Keratinocyte (primary cell): ENCODE measurements around the gene WNT8A.

Source experiments
- CTCF ChIP-seq, 3 experiments: IDR thresholded peaks in 1 of 3; conservative IDR thresholded peaks in 1 of 3; optimal IDR thresholded peaks in 1 of 3; 2 replicates in 2 of 3; 3 replicates in 1 of 3; pipeline versions ENCODE3 to v1.5.1; 2011; ENCODE audit warnings: low read length in 3 of 3, mild to moderate bottlenecking in 3 of 3, moderate library complexity in 2 of 3, control low read depth in 1 of 3, inconsistent platforms in 1 of 3; ENCODE audit not compliant: insufficient read depth in 2 of 3; ENCODE audit errors: extremely low read depth in 1 of 3
- EZH2 ChIP-seq: IDR thresholded peaks from one replicate; pipeline ENCODE4 v1.6.1; 2012; ENCODE audit warnings: inconsistent platforms, mild to moderate bottlenecking, low read length, moderate library complexity

DNA sequence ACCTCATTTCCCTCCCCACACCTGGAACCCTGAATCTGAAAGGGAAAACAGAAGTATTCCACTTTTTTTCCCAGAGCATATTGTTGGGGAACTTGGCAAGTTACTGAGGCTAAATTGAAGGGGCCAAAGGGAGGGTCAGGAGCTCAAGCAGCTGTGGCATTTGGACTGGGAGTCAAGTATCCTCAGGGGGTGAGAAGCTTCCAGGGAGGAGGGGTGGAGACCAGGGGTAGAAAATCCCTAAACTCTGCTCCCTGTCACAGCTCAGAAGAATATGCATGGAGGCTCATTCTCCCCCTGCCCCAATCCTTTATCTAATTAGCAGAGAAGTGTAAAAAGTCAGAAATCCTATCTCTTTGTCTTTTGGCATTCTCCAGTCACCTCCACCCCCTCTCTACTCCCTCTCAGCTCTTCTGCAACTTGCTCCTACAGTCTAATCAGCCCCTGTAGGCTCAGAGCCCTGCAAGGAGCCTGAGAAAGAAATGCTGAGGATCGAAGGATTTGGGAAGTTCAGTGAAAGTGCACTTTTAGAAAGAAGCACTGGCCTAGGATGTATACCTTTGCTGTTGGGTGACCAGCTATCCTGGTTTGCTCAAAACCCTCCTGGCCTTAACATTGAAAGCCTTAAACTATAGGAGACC, 5.7 kb upstream of the WNT8A start:
- TF ChIP-seq CTCF (optimal IDR thresholded peaks at IDR 0.05 in 1 of 3, IDR thresholded peaks at IDR 0.05 in 1 of 3, conservative IDR thresholded peaks at IDR 0.05 in 1 of 3; ENCODE audit: extremely low read depth in 1 of 3, insufficient read depth in 2 of 3, low read length in 3 of 3) (no peak), EZH2 (no peak)
